ENCODE results near the gene SPDYE5.

The SPDYE5 gene

GRCh38 chr7:75537731-75538130, 45.6 kb downstream of the SPDYE5 start:
- DNase-seq = no peak

- DNase-seq = no peak
Measured at GRCh38 chr7:75546237-75547015, 54.3 kb downstream of the SPDYE5 start.
